Pancreas (tissue), 10 donors: ENCODE data around the gene IL2. TPM values are rescaled to one million over a fixed set of nuclear protein-coding genes. Genes with fewer than 3 reads are reported as not detected.

ENCODE experiments used
- ATAC-seq, 4 donors: fragments of 200-7000 bp; cut with Tn5 transposase; one replicate each; pipeline versions ENCODE4 v1.8.0 to v1.9.1; 2020; ENCODE audit warnings: mild to moderate bottlenecking in 4 of 4, moderate library complexity in 4 of 4
- DNase-seq, 6 donors: peaks; one replicate each; pipeline ENCODE4 v3.0.0-alpha.2; 2020
- FAIRE-seq: peaks from 2 replicates; lab custom pipeline; 2012; peaks lifted over from hg19 to GRCh38; lab: Jason Lieb, UNC
- H3K27ac ChIP-seq, 4 donors: fragments of 200-600 bp; sonication (generic); 1 replicate in 3 of 4; 2 replicates in 1 of 4; pipeline versions ENCODE4 v1.5.0 to v1.8.0; 2020
- H3K27me3 ChIP-seq, 4 donors: fragments of 200-600 bp; one replicate each; pipeline ENCODE4 v1.8.0; 2021
- H3K36me3 ChIP-seq, 3 donors: fragments of 200-600 bp; sonication (generic) in 1 of 3; one replicate each; pipeline versions ENCODE4 v1.5.0 to v1.8.0; 2020 to 2021
- H3K4me1 ChIP-seq, 3 donors: fragments of 200-600 bp; one replicate each; pipeline ENCODE4 v1.8.0; 2021
- H3K4me3 ChIP-seq, 4 donors: fragments of 200-600 bp; sonication (generic) in 2 of 4; one replicate each; pipeline versions ENCODE4 v1.5.0 to v1.8.0; 2020 to 2021
- H3K9me3 ChIP-seq, 4 donors: fragments of 200-600 bp; one replicate each; pipeline ENCODE4 v1.8.0; 2021
- WGBS, 2 donors: extraction: QIAGEN DNeasy Blood & Tissue Kit; methylation state at CpG; one replicate each; pipeline ENCODE4 v1.1.7; 2013; 5-methylcytosine and 5-hydroxymethylcytosine counted together
- intact Hi-C, 3 donors: fragments of 100-400 bp; cut with DNase I; formaldehyde crosslinking; loops; one replicate each; pipeline versions ENCODE4 v1.11.1 to v1.14.2; 2022
- polyA plus RNA-seq, 2 donors: library from polyadenylated mRNA; stranded (reverse); fragments of 200-250 nt; gene quantifications; one replicate each; pipeline ENCODE4 v1.2.3, GENCODE V29; 2013
- total RNA-seq, 6 donors: library from RNA; stranded (reverse); fragmentation: NEBNext Ultra II Directional in 4 of 6; extraction: Animal tissue kit (Norgen Biotek cat#: 25700) in 4 of 6; gene quantifications; one replicate each; pipeline versions ENCODE4 v1.2.1 to v1.2.4, GENCODE V29; 2021 to 2023
- TF ChIP-seq, protein P1 (sequence below), 4 donors: fragments of 200-600 bp; sonication (generic) in 3 of 4; IDR thresholded peaks; one replicate each; pipeline versions ENCODE4 v1.5.0 to v1.8.0; 2021; ENCODE audit warnings: antibody characterized with exemption in 4 of 4
- donor health status: healthy with polysubstance abuse.
- donor health status: DM: no; HTN: no; CAD: no; lungs with moderate emphysema.
- donor health status: DM: no; HTN: no; CAD: no.
- donor health status: control.
- donor health status: control.
- donor health status: Bipolar disorder and iron deficiency.
- donor health status: DM: yes; HTN: yes; CAD: no.
- donor health status: DM: no; HTN: no; CAD: no.
- donor health status: DM: no; HTN: no; CAD: no.
- donor health status: DM: yes; HTN: yes; CAD: no.

IL2 gene
- total RNA-seq (1 to 10 TPM in 1 of 6 donors, not detected in 5; 2.6 TPM), polyA plus RNA-seq (not detected)

DNA sequence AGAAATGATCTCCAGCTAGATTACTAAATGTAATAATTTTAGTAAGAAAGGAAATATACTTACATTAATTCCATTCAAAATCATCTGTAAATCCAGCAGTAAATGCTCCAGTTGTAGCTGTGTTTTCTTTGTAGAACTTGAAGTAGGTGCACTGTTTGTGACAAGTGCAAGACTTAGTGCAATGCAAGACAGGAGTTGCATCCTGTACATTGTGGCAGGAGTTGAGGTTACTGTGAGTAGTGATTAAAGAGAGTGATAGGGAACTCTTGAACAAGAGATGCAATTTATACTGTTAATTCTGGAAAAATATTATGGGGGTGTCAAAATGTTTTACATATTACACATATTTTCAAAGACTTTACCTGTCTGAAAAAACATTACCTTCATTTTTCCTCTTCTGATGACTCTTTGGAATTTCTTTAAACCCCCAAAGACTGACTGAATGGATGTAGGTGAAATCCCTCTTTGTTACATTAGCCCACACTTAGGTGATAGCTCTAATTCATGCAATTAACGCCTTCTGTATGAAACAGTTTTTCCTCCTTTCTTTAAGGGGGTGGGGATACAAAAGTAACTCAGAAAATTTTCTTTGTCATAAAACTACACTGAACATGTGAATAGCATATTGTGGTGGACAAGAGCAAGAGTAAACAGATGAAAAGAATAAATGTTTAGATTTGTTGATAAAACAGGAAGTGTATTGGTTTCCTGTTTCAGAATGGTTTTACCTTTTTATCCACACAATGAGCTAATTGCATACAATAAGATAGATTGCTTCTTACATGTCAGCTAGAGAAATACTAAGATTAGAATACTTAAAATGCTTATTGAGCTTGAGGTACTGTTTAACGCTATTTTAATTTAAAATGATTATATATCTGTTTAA is at the start of gene IL2:
Gene IL2 (minus strand): TSS at position 495 of the 886 bp plus-strand sequence. CDS start 285 bp downstream, at position 210.
- no peaks in the 10 kb centered on the region for H3K4me1 ChIP-seq
- no peak within 1 kb of the TSS for H3K27ac ChIP-seq
- TF ChIP-seq, protein P1, sequence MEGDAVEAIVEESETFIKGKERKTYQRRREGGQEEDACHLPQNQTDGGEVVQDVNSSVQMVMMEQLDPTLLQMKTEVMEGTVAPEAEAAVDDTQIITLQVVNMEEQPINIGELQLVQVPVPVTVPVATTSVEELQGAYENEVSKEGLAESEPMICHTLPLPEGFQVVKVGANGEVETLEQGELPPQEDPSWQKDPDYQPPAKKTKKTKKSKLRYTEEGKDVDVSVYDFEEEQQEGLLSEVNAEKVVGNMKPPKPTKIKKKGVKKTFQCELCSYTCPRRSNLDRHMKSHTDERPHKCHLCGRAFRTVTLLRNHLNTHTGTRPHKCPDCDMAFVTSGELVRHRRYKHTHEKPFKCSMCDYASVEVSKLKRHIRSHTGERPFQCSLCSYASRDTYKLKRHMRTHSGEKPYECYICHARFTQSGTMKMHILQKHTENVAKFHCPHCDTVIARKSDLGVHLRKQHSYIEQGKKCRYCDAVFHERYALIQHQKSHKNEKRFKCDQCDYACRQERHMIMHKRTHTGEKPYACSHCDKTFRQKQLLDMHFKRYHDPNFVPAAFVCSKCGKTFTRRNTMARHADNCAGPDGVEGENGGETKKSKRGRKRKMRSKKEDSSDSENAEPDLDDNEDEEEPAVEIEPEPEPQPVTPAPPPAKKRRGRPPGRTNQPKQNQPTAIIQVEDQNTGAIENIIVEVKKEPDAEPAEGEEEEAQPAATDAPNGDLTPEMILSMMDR (IDR thresholded peaks at IDR 0.05) = no peak
- no peaks in the 10 kb centered on the region for H3K36me3 ChIP-seq
- ATAC-seq (no peak), FAIRE-seq (no peak), DNase-seq (no peak)
- intact Hi-C loops = no loop called here
- H3K9me3 ChIP-seq = no peaks in the 10 kb centered on the region
- no peak within 1 kb of the TSS for H3K4me3 ChIP-seq
- WGBS, 2 donors = 66 to 74% methylated on average over 2 of the region's 2 CpGs
- no peaks in the 10 kb centered on the region for H3K27me3 ChIP-seq

DNA sequence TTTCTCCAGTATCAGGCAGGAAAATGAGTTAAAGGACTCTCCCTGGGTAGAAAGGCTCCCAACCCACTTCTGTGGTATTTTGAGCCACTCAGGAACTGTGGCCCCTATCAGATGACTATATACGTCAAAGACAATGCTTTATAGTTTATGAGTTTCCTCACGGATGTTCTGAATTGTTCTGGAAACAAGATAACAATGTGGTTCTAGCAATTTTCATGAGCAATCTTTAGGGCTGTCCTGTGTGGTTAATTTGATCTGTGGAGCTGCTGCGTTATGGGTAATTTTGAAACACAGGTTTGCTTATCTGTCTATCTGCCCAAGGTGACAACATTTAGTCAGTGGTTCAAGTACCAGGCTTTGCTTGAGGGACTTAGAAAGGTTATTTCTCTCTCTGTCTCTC is 46.7 kb upstream of the IL2 start:
- Histone ChIP-seq H3K27me3 (no peaks in the 10 kb centered on the region), H3K9me3 (no peaks in the 10 kb centered on the region), H3K4me1 (no peaks in the 10 kb centered on the region), H3K36me3 (no peaks in the 10 kb centered on the region), H3K4me3 (no peak overlapping the region), H3K27ac (no peak overlapping the region)
- no peak for DNase-seq
- TF ChIP-seq, protein P1 (IDR thresholded peaks at IDR 0.05) = no peak
- ATAC-seq = no peak
- FAIRE-seq = no peak
- whole genome bisulfite sequencing, 2 donors = 47 to 53% methylated on average over 3 of the region's 3 CpGs
- intact Hi-C loops = no loop called here

DNA sequence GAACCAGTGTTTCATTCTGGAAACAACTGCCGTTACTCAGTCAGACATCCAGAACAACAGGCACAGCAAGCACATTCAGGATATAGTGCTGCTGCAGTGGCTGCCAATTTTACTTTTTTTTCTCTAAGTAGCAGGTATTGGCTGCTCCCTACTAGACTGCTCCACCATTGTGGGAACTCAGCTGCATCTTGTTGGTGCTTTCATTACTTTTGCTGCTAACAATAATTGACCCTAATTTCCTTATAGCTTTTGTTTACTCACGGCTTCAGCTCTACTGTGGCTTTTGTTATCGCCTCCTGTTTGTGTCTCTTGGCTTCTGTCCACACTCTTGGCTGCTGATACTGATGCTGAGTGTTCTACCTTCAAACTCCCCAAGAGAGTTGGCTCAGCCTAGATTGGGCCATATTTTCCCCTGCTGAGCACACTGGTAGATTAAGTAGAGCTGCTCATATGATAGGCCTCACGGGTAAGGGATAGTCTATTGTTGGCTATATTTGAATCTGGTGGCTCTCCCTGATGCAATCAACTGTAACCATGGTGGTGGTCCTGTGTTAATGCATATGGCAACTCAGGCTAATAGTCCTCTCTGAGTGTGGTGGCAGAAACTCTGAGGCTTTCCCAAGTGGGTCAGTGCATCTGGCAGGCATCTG is 44.5 kb upstream of the IL2 start:
- TF ChIP-seq, protein P1 (IDR thresholded peaks at IDR 0.05) = no peak
- H3K9me3 ChIP-seq = no peaks in the 10 kb centered on the region
- FAIRE-seq (no peak), DNase-seq (peak in 3 of 6 donors; percentile 10 to 21 (median 17)), ATAC-seq (peak; percentile 50 to 82 (median 72))
- 10 to 15% methylated on average over 4 of the region's 4 CpGs for WGBS, 2 donors
- intact Hi-C loops = no loop called here
- no peaks in the 10 kb centered on the region for H3K4me1 ChIP-seq
- no peak overlapping the region for H3K4me3 ChIP-seq
- H3K36me3 ChIP-seq = no peaks in the 10 kb centered on the region
- H3K27ac ChIP-seq = no peak overlapping the region
- no peaks in the 10 kb centered on the region for H3K27me3 ChIP-seq

DNA sequence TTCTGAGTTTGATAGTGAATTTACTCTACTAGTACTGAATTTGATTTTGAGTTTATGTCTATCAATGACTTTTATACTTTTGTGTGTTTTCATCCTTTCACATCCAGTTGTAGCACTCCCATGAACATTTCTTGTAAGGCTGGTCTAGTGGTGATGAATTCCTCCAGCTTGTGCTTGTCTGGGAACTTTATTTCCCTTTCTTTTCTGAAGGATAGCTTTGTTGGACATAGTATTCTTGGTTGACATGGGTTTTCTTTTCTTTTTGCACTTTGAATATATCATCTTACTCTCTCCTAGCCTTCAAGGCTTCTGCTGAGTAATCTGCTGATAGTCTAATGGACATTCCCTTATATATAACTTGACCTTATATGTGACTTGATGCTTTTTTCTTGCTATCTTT is 32.5 kb upstream of the IL2 start:
- TF ChIP-seq, protein P1 (IDR thresholded peaks at IDR 0.05) = no peak
- Histone ChIP-seq H3K27ac (no peak overlapping the region), H3K4me1 (no peaks in the 10 kb centered on the region), H3K4me3 (no peak overlapping the region), H3K9me3 (no peaks in the 10 kb centered on the region), H3K27me3 (peaks cover 0 to 2% (median 0%) of the 10 kb centered on the region in 4 donors), H3K36me3 (no peaks in the 10 kb centered on the region)
- ATAC-seq (no peak), FAIRE-seq (no peak), DNase-seq (no peak)
- intact Hi-C loops = no loop called here
